DOHH2 (cell line): ENCODE results near the gene PPP4R3B.

Source experiments
- CTCF ChIP-seq: fragments of 200-600 bp; sonication (generic); IDR thresholded peaks from one replicate; pipeline ENCODE4 v1.5.1; 2014; ENCODE audit warnings: antibody characterized with exemption, mild to moderate bottlenecking, low read depth, low read length; ENCODE audit not compliant: poor library complexity, severe bottlenecking
- EZH2phosphoT487 ChIP-seq: fragments of 200-600 bp; sonication (generic); IDR thresholded peaks from 2 replicates; pipeline ENCODE4 v1.6.1; 2017; ENCODE audit warnings: borderline replicate concordance, mild to moderate bottlenecking, antibody characterized with exemption, low read length, moderate library complexity, mixed read lengths

DNA sequence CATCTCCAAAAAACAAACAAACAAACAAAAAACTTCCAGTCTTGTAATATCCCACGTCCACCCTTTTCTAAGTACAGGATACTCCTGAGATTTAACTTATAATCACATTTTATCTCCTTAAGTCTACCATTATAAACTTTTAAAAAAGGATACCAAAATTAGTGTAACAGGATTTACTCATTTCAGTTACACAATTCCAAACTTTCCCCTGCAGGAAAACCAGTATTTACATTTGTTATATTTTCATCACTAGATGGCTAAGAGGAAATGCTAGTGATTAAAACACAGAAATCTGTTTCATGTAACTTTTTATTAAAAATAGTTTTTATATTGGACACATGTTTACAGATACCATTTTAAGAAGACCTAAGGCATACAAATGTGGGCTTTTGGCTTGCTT lies 70.4 kb downstream of the PPP4R3B start:
- TF ChIP-seq CTCF (no peak), EZH2phosphoT487 (no peak)
